K562 (cell line): Measurements from ENCODE around the gene TCF7. TPM values are rescaled to one million over a fixed set of nuclear protein-coding genes. Genes with fewer than 3 reads are reported as not detected.

Experiments used
- ARID1B ChIP-seq: fragments of 450-650 bp; IDR thresholded peaks from 2 replicates; pipeline ENCODE4 v1.6.1; 2016; ENCODE audit warnings: antibody characterized with exemption, mild to moderate bottlenecking, inconsistent platforms
- CAMTA2 ChIP-seq: fragments of 250-450 bp; sonication (Bioruptor Pico); conservative IDR thresholded peaks from 2 replicates; pipeline ENCODE4 v1.5.1; 2022
- FOXA3 ChIP-seq, 2 experiments: fragments of 450-650 bp in 1 of 2; sonication (generic) in 1 of 2; formaldehyde crosslinking; IDR thresholded peaks in 1 of 2; conservative IDR thresholded peaks in 1 of 2; 2 replicates each; pipeline versions ENCODE4 v1.4.0 to v1.8.0; 2020 to 2022; ENCODE audit warnings: mild to moderate bottlenecking in 2 of 2, missing genetic modification reagents in 1 of 2
- FUS ChIP-seq: fragments of 200-400 bp; formaldehyde crosslinking; optimal IDR thresholded peaks from 2 replicates; pipeline ENCODE3; 2017; ENCODE audit warnings: low read depth, low read length
- HCFC1 ChIP-seq: IDR thresholded peaks from 2 replicates; pipeline ENCODE4 v1.6.1; 2012; ENCODE audit warnings: low read depth, low read length, improper control_type of control experiment
- KAT7 ChIP-seq: sonication (generic); formaldehyde crosslinking; IDR thresholded peaks from 2 replicates; pipeline ENCODE4 v1.8.0; 2022; ENCODE audit warnings: missing genetic modification reagents, mild to moderate bottlenecking, borderline replicate concordance
- MAX ChIP-seq: sonication (generic); formaldehyde crosslinking; IDR thresholded peaks from 2 replicates; pipeline ENCODE4 v1.9.0; 2022; ENCODE audit warnings: mild to moderate bottlenecking, missing genetic modification reagents
- NFIC ChIP-seq: fragments of 450-650 bp; IDR thresholded peaks from 2 replicates; pipeline ENCODE4 v1.6.1; 2017; ENCODE audit warnings: mild to moderate bottlenecking, inconsistent platforms
- NR1H2 ChIP-seq: sonication (generic); formaldehyde crosslinking; IDR thresholded peaks from 2 replicates; pipeline ENCODE4 v1.4.0; 2020; ENCODE audit warnings: mild to moderate bottlenecking, missing genetic modification reagents
- NR2C1 ChIP-seq, 2 experiments: fragments of 450-650 bp; IDR thresholded peaks; 2 replicates each; pipeline ENCODE4 v1.6.1; 2017; ENCODE audit warnings: mild to moderate bottlenecking in 2 of 2, antibody characterized with exemption in 1 of 2, inconsistent platforms in 1 of 2, missing compliant biosample characterization in 1 of 2, missing genetic modification characterization in 1 of 2
- RBM22 ChIP-seq: fragments of 200-400 bp; formaldehyde crosslinking; IDR thresholded peaks from 2 replicates; pipeline ENCODE4 v1.6.1; 2018; ENCODE audit warnings: low read length, low read depth; ENCODE audit not compliant: poor library complexity, severe bottlenecking
- TEAD4 ChIP-seq, 2 experiments: sonication (generic) in 1 of 2; formaldehyde crosslinking in 1 of 2; IDR thresholded peaks; 2 replicates each; pipeline versions ENCODE4 v1.6.1 to v1.8.0; 2012 to 2022; ENCODE audit warnings: borderline replicate concordance in 1 of 2, inconsistent platforms in 1 of 2, low read length in 1 of 2, mild to moderate bottlenecking in 1 of 2, missing genetic modification reagents in 1 of 2
- THRA ChIP-seq: fragments of 450-650 bp; IDR thresholded peaks from 2 replicates; pipeline ENCODE4 v1.6.1; 2017; ENCODE audit warnings: mild to moderate bottlenecking, moderate library complexity
- ZBTB49 ChIP-seq: sonication (generic); formaldehyde crosslinking; IDR thresholded peaks from 2 replicates; pipeline ENCODE4 v1.8.0; 2022; ENCODE audit warnings: missing genetic modification reagents, mild to moderate bottlenecking, borderline replicate concordance
- ZBTB9 ChIP-seq: fragments of 450-650 bp; formaldehyde crosslinking; IDR thresholded peaks from 2 replicates; pipeline ENCODE4 v1.4.0; 2020; ENCODE audit warnings: mild to moderate bottlenecking, moderate library complexity
- ZNF12 ChIP-seq: sonication (generic); formaldehyde crosslinking; IDR thresholded peaks from 2 replicates; pipeline ENCODE4 v1.4.0; 2020; ENCODE audit warnings: mild to moderate bottlenecking, missing genetic modification reagents
- ZNF239 ChIP-seq: fragments of 250-450 bp; sonication (Bioruptor Pico); IDR thresholded peaks from 2 replicates; pipeline ENCODE4 v1.4.0; 2020; ENCODE audit warnings: mild to moderate bottlenecking
- ZNF639 ChIP-seq, 2 experiments: fragments of 200-800 bp in 1 of 2; sonication (Bioruptor generic) in 1 of 2; sonication (generic) in 1 of 2; formaldehyde crosslinking in 1 of 2; IDR thresholded peaks in 1 of 2; conservative IDR thresholded peaks in 1 of 2; 2 replicates each; pipeline versions ENCODE4 v1.5.0 to v1.6.1; 2016 to 2020; ENCODE audit warnings: missing compliant biosample characterization in 1 of 2, missing genetic modification characterization in 1 of 2, missing genetic modification reagents in 1 of 2
- polyA plus RNA-seq, 8 experiments: library from polyadenylated mRNA; depleted of rRNA in 4 of 8; stranded (reverse) in 5 of 8; unstranded in 3 of 8; fragments of >200 nt; fragmentation: Nextera tagmentation in 2 of 8; fragmentation: Illumina TruSeq in 1 of 8; extraction: Ambion mirVana in 2 of 8; extraction: Trizol in 1 of 8; gene quantifications; 2 replicates each; pipeline versions ENCODE4 v1.2.1 to v1.2.3, GENCODE V29; 2011 to 2014; ENCODE audit warnings: inconsistent platforms in 1 of 8, missing spikeins in 1 of 8
- total RNA-seq, 7 experiments: library from RNA; depleted of rRNA in 6 of 7; stranded (reverse); fragments of >200 nt in 6 of 7; fragmentation: Illumina TruSeq in 2 of 7; extraction: Trizol in 2 of 7; gene quantifications; 2 replicates each; pipeline versions ENCODE4 v1.2.1 to v1.2.3, GENCODE V29; 2011 to 2021; ENCODE audit warnings: low replicate concordance in 1 of 7

Gene TCF7
- total and polyA plus RNA-seq, 9 of the 15 experiments (the other 6 are each of a cell fraction or from before 2014, with no cell fraction given) = 1.6 to 14.9 (median 4.2) TPM

- TF ChIP-seq ZBTB49 (CRISPR knock-in tag) (0 out of 2 replicates have a peak, but pooled peaks have one; percentile 71), RBM22 (peak; percentile 80), NFIC (peak; percentile 39), TEAD4 (IDR thresholded peaks at IDR 0.05; ENCODE audit: low read length) (no peak), TEAD4 (CRISPR knock-in tag; IDR thresholded peaks at IDR 0.05; ENCODE audit: borderline replicate concordance) (peak; percentile 55; the same call in 1 of the 2 replicates), KAT7 (peak; percentile 100), THRA (no peak), ZBTB9 (CRISPR knock-in tag) (peak; percentile 85; the same call in 1 of the 2 replicates), FOXA3 (CRISPR knock-in tag; conservative IDR thresholded peaks at IDR 0.05 in 1 of 2, IDR thresholded peaks at IDR 0.05 in 1 of 2) (peak in 1 of 2 experiments; percentile 64; a peak in 1 of 4 replicates), MAX (CRISPR knock-in tag) (peak; percentile 68), NR1H2 (peak; percentile 63; the same call in 1 of the 2 replicates), HCFC1 (peak; percentile 52), FUS (peak; percentile 20), ZNF639 (CRISPR knock-in tag; conservative IDR thresholded peaks at IDR 0.05 in 1 of 2, IDR thresholded peaks at IDR 0.05 in 1 of 2) (peak in 1 of 2 experiments; percentile 79; a peak in 1 of 4 replicates), NR2C1 (IDR thresholded peaks at IDR 0.05) (no peak), NR2C1 (tag; IDR thresholded peaks at IDR 0.05) (0 out of 2 replicates have a peak, but pooled peaks have one; percentile 13), CAMTA2 (no peak), ZNF239 (no peak), ARID1B (no peak), ZNF12 (CRISPR knock-in tag) (peak; percentile 74; the same call in 1 of the 2 replicates)
Measured at GRCh38 chr5:134176511-134177368, 62.3 kb downstream of the TCF7 start, which contains the start of gene SKP1 (continued).
